Measurements from ENCODE around the gene MAD2L1BP. TPM values are rescaled to one million over a fixed set of nuclear protein-coding genes. Genes with fewer than 3 reads are reported as not detected.

MAD2L1BP gene
- total and polyA plus RNA-seq, 2 of the 13 experiments (the other 11 are each of a cell fraction or from before 2014, with no cell fraction given), result 54.2 to 55.5 TPM

DNA sequence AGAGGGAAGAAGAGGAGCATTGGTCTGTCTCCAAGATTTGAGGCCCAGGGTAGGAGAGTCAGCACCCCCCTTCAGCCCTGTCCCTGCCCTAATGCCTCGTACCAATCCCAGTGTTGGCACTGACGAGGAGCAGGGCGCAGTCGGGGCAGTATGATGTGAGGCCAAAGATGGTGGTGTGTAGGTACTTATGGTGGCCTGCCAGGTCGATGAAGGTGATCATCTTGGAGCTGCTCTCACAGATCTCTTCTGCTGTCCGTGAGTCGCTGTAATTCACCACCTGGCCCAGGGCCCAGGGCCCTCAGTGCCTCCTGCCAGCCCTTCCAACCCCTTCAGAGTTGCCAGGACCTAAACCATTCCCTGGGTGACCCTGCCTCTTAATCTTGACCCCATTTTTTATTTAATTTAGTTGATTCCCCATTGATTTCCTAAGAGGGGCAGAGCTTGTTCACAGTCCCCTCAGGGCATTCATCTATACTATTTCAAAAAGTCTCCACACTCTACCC is 10.8 kb upstream of the MAD2L1BP start (continued):
- TF ChIP-seq, protein P1, sequence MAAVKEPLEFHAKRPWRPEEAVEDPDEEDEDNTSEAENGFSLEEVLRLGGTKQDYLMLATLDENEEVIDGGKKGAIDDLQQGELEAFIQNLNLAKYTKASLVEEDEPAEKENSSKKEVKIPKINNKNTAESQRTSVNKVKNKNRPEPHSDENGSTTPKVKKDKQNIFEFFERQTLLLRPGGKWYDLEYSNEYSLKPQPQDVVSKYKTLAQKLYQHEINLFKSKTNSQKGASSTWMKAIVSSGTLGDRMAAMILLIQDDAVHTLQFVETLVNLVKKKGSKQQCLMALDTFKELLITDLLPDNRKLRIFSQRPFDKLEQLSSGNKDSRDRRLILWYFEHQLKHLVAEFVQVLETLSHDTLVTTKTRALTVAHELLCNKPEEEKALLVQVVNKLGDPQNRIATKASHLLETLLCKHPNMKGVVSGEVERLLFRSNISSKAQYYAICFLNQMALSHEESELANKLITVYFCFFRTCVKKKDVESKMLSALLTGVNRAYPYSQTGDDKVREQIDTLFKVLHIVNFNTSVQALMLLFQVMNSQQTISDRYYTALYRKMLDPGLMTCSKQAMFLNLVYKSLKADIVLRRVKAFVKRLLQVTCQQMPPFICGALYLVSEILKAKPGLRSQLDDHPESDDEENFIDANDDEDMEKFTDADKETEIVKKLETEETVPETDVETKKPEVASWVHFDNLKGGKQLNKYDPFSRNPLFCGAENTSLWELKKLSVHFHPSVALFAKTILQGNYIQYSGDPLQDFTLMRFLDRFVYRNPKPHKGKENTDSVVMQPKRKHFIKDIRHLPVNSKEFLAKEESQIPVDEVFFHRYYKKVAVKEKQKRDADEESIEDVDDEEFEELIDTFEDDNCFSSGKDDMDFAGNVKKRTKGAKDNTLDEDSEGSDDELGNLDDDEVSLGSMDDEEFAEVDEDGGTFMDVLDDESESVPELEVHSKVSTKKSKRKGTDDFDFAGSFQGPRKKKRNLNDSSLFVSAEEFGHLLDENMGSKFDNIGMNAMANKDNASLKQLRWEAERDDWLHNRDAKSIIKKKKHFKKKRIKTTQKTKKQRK (IDR thresholded peaks at IDR 0.05; ENCODE audit: low read length), result no peak
- TF ChIP-seq ATF7 (IDR thresholded peaks at IDR 0.05) (no peak), ATF7 (CRISPR knock-in tag; IDR thresholded peaks at IDR 0.05) (no peak)

DNA sequence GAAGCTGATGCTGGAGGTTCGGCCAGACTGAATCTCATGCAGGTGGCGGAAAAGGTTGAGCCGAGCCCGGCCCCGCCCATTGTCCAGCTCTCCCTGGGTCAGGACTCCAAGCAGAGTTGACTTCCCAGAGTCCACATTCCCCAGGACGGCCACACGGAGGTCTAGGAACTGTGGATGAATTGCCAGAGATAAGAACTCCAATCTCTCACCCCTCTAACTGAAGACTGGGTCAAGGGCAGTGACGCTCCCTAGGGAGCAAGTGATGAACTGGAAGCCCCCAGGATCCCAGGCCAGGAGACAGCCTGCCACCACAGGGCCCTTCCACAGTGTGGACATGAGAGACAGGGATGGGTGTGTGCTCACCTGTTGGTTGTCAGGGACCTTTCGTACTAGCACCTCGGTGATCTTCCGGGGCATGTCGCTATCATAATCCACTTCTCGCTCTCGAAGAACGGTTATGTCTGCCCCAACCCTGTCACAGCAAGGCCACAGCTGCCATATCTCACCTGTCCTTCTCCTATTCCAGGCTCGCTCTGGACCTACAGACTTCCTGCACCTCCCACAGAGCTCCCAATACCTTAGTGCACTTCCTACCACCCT is 10.1 kb upstream of the MAD2L1BP start:
- in situ Hi-C loops (cut with HindIII; ENCODE audit: extremely low pct_ligation_motif_present, low pct_unique_long_range_greater_than_20kb), result no loop called here
- Histone ChIP-seq H3K4me1 (ENCODE audit: insufficient read depth, low read length) (peaks cover 29% of the 10 kb centered on the region), H3K4me2 (ENCODE audit: low read depth, low read length) (no peak overlapping the region), H3K27ac (ENCODE audit: extremely low read length, insufficient read depth, low read length) (no peak overlapping the region), H3K36me3 (replicated peaks in 1 of 2; ENCODE audit: control insufficient read depth in 1 of 2, insufficient read depth in 2 of 2, low read length in 2 of 2) (peaks cover 44 to 57% of the 10 kb centered on the region in 2 experiments), H2AFZ (ENCODE audit: low read length) (no peak overlapping the region), H3K79me2 (ENCODE audit: insufficient read depth, low read length) (peaks cover 17% of the 10 kb centered on the region), H3K27me3 (ENCODE audit: control insufficient read depth in 1 of 2, insufficient read depth in 2 of 2, low read length in 2 of 2) (no peaks in the 10 kb centered on the region; a peak in 1 of 5 replicates), H4K20me1 (ENCODE audit: insufficient read depth, low read length) (no peaks in the 10 kb centered on the region), H3K9me3 (ENCODE audit: low read length) (no peaks in the 10 kb centered on the region), H3K4me3 (replicated peaks in 1 of 3; ENCODE audit: insufficient read depth in 1 of 3, low read depth in 2 of 3, low read length in 3 of 3) (no peak overlapping the region), H3K9ac (ENCODE audit: insufficient read depth, low read depth, low read length) (no peak overlapping the region)
- DNase-seq (ENCODE audit: low spot score), result no peak
- no TSS peak for BruUV-seq (replicated peaks)
- POLR2A ChIA-PET, result interaction anchor here (0.5 to 2.7 kb wide), 5 partner anchors 8 to 302 kb away, joined by 3 to 32 read pairs (median 10); partner anchors contain the start of gene MAD2L1BP
- TF ChIP-seq POLR2G (IDR thresholded peaks at IDR 0.05; ENCODE audit: low read depth, low read length), result peak; percentile 28; the same call in 1 of the 2 replicates
- TF ChIP-seq ZNF180 (CRISPR knock-in tag; IDR thresholded peaks at IDR 0.05; ENCODE audit: borderline replicate concordance, low read depth), result no peak
- intact Hi-C loops (cut with micrococcal nuclease; ENCODE audit: unreplicated experiment), result loop anchor here (5.0 kb wide), 1 partner anchor 453 kb away; the partner anchor contains the start of gene SRF
- 96% methylated on average over 16 of the region's 16 CpGs for WGBS (ENCODE audit: low lambda C conversion rate)
- FAIRE-seq, result no peak
- CTCF ChIA-PET (ENCODE audit: low intra/inter-chr PET ratio, low total read pairs), result no interaction called here
- ATAC-seq, result no peak
